Measurements from ENCODE around the gene TIMM17B.

The TIMM17B gene

DNA sequence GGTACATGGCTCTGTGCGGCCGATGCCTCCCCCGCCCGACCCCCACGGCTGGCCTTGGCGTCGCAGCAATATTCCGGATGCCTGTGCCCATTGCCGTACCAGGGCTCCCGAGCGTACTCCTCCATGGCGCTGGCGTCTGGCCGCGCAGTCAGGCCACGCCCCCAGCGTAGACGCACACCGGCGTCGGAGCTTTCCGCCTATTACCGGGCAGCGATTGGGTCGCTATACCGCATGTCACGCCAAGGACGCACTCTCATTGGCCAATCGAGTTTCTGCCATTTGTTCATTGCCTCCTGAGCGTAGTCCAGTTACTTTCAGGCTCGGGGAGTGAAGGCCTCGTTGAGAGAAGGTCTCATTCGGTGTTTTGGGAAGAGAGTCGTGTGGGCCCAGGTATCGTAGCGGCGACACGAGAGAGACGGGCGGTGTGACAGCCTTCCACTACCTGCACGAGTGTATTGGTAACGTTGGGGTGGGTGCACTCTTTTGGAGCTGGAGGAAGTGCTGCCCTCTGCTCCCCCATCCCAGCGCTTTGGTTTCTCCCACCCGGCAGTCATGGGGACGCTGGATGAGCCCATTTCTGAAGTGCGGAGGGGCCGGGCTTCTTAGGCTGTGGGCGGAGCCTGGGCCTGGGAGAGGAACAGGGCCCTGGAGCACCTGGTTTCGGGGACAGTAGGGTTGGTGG lies at the start of gene TIMM17B, which contains the start of gene PQBP1:
Gene TIMM17B, minus strand, starts transcription at position 144 of the 682 bp plus-strand sequence. Its CDS starts 19 bp downstream, at position 125.
Gene PQBP1, plus strand, starts transcription at position 306 of the 682 bp plus-strand sequence. CDS start 580 bp downstream, outside the sequence.
- H3K27ac ChIP-seq (ENCODE audit: low read depth, low read length), result peak within 1 kb of the TSS; percentile 86
- peaks cover 12% of the 10 kb centered on the region for H3K4me1 ChIP-seq (ENCODE audit: insufficient read depth, low read length)
- no peaks in the 10 kb centered on the region for H3K9me3 ChIP-seq (ENCODE audit: low read length)
- H3K9ac ChIP-seq (ENCODE audit: low read length), result peak within 1 kb of the TSS; percentile 86
- no peaks in the 10 kb centered on the region for H3K27me3 ChIP-seq (ENCODE audit: control insufficient read depth in 1 of 2, insufficient read depth in 2 of 2, low read length in 2 of 2)
- peaks cover 19% of the 10 kb centered on the region for H3K36me3 ChIP-seq (ENCODE audit: insufficient read depth, low read length)
- peak within 1 kb of the TSS; percentile 42 to 79 for H3K4me3 ChIP-seq (ENCODE audit: low read depth in 1 of 2, low read length in 2 of 2)

- Histone ChIP-seq H3K27me3 (ENCODE audit: control insufficient read depth in 1 of 2, insufficient read depth in 2 of 2, low read length in 2 of 2) (no peaks in the 10 kb centered on the region), H3K4me3 (ENCODE audit: low read depth in 1 of 2, low read length in 2 of 2) (no peak overlapping the region), H3K27ac (ENCODE audit: low read depth, low read length) (no peak overlapping the region)
Measured at GRCh38 chrX:48945517-48946348, 48.2 kb upstream of the TIMM17B start.

GRCh38 chrX:48942895-48943294 lies 45.3 kb upstream of the TIMM17B start:
- no peak overlapping the region for H3K9ac ChIP-seq (ENCODE audit: low read length)
- H3K36me3 ChIP-seq (ENCODE audit: insufficient read depth, low read length), result peaks cover 12% of the 10 kb centered on the region
- H3K4me3 ChIP-seq (ENCODE audit: low read depth in 1 of 2, low read length in 2 of 2), result no peak overlapping the region
- no peak overlapping the region for H3K27ac ChIP-seq (ENCODE audit: low read depth, low read length)
- H3K27me3 ChIP-seq (ENCODE audit: control insufficient read depth in 1 of 2, insufficient read depth in 2 of 2, low read length in 2 of 2), result no peaks in the 10 kb centered on the region
- H3K9me3 ChIP-seq (ENCODE audit: low read length), result no peaks in the 10 kb centered on the region
- H3K4me1 ChIP-seq (ENCODE audit: insufficient read depth, low read length), result peaks cover 10% of the 10 kb centered on the region

More at GRCh38 chrX:48945517-48946348, 48.2 kb upstream of the TIMM17B start:
- H3K9ac ChIP-seq (ENCODE audit: low read length), result no peak overlapping the region
- peaks cover 4% of the 10 kb centered on the region for H3K4me1 ChIP-seq (ENCODE audit: insufficient read depth, low read length)
- H3K9me3 ChIP-seq (ENCODE audit: low read length), result no peaks in the 10 kb centered on the region
- H3K36me3 ChIP-seq (ENCODE audit: insufficient read depth, low read length), result peaks cover 6% of the 10 kb centered on the region

DNA sequence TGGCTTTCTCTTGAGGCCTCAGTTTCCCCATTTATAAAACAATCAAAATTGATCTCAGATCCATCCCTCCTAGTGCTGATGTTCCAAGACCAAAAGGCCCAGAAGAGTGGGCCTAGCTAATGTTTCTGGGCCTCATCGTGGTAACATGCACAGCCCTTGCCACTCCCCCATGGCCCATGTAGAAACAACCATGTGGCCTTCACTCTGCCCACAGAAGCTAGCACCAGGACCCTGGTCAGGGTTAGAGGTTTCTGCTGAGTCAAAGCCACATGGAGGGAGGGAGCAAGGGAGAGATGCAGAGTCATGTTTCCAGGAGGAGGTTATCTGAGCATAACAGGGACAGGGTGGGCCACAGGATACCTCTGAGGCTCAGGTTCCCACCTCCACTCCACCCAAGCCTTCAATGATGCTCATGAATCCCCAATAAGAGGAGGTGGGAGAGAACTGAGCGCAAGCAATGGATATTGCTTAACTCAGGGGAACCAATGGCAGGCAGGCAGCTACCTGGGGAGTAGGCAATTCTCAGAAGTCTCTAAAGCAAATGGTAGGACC lies 42.9 kb upstream of the TIMM17B start:
- H3K9me3 ChIP-seq (ENCODE audit: low read length), result no peaks in the 10 kb centered on the region
- no peaks in the 10 kb centered on the region for H3K27me3 ChIP-seq (ENCODE audit: control insufficient read depth in 1 of 2, insufficient read depth in 2 of 2, low read length in 2 of 2)
- no peak overlapping the region for H3K9ac ChIP-seq (ENCODE audit: low read length)
- H3K27ac ChIP-seq (ENCODE audit: low read depth, low read length), result no peak overlapping the region
- H3K4me3 ChIP-seq (ENCODE audit: low read depth in 1 of 2, low read length in 2 of 2), result no peak overlapping the region
- H3K4me1 ChIP-seq (ENCODE audit: insufficient read depth, low read length), result peaks cover 12% of the 10 kb centered on the region
- H3K36me3 ChIP-seq (ENCODE audit: insufficient read depth, low read length), result peaks cover 12% of the 10 kb centered on the region

DNA sequence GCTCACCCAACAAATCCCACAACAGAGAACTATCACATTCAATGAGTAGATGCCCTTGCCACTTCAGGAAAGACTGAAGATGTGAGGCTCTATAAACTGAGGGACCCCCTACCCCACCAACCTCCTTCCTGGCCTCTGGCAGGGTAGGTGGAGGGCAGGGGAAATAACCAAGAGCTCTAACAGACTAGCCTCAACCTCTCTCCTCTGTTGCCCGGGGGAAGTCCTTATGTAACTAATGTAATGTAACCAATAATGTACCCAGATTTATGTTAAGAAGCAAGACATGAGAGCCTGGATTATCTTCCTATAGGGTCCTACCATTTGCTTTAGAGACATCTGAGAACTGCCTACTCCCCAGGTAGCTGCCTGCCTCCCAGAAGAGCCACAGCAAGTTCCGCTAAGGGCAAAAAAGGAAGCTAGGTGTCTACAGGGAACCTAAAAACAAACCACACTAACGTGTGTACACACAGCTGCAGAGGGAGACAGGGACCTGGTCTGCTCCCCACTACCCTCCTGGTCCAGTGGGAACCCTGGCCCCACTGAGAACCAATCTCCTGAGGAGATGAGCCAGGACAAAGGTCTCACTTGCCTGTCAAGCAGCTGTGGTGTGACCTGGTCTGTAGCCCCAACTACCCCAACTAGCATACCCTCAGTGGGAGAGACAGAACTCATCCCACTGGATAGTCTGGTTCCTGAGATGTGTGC lies 42.1 kb upstream of the TIMM17B start:
- peaks cover 16% of the 10 kb centered on the region for H3K36me3 ChIP-seq (ENCODE audit: insufficient read depth, low read length)
- H3K4me3 ChIP-seq (ENCODE audit: low read depth in 1 of 2, low read length in 2 of 2), result no peak overlapping the region
- no peaks in the 10 kb centered on the region for H3K27me3 ChIP-seq (ENCODE audit: control insufficient read depth in 1 of 2, insufficient read depth in 2 of 2, low read length in 2 of 2)
- H3K4me1 ChIP-seq (ENCODE audit: insufficient read depth, low read length), result peaks cover 12% of the 10 kb centered on the region
- no peak overlapping the region for H3K9ac ChIP-seq (ENCODE audit: low read length)
- H3K9me3 ChIP-seq (ENCODE audit: low read length), result no peaks in the 10 kb centered on the region
- H3K27ac ChIP-seq (ENCODE audit: low read depth, low read length), result no peak overlapping the region

DNA sequence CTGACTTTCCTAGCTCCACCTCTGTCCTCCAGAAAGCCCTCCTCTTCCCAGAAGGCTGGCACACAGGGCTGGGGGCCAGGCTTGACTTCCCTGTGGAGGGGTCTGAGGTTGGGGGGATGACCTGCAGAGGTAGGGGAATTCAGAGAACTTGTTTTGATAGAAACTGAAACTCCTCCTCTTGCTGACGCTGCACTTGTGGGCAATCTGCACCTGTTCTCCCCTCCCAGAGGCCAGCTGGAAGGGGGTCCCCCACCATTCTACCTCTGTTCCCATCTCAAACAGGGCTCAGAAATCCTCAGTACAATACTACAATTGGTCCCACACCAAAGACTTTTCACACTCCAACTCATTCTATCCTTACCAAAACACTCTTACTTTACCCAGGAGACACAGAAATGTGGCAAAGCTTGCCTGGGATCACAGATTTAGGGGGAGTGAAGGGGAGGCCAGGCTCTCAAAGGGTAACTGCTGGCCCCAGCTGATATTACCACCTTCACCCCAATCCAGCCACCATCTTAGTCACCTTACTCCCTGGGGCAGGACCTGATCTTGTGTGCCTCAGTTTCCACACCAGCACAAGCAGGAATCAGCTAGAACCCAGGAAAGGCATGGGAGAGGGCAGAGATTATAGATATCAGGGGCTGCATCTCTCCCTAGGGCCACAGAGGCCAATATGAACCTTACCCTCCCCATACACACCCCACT lies 41.3 kb upstream of the TIMM17B start:
- no peak overlapping the region for H3K4me3 ChIP-seq (ENCODE audit: low read depth in 1 of 2, low read length in 2 of 2)
- H3K9ac ChIP-seq (ENCODE audit: low read length), result no peak overlapping the region
- H3K9me3 ChIP-seq (ENCODE audit: low read length), result no peaks in the 10 kb centered on the region
- no peak overlapping the region for H3K27ac ChIP-seq (ENCODE audit: low read depth, low read length)
- no peaks in the 10 kb centered on the region for H3K27me3 ChIP-seq (ENCODE audit: control insufficient read depth in 1 of 2, insufficient read depth in 2 of 2, low read length in 2 of 2)
- H3K4me1 ChIP-seq (ENCODE audit: insufficient read depth, low read length), result peaks cover 12% of the 10 kb centered on the region
- peaks cover 16% of the 10 kb centered on the region for H3K36me3 ChIP-seq (ENCODE audit: insufficient read depth, low read length)

GRCh38 chrX:48937054-48937907 lies 39.7 kb upstream of the TIMM17B start:
- Histone ChIP-seq H3K9ac (ENCODE audit: low read length) (no peak overlapping the region), H3K4me3 (ENCODE audit: low read depth in 1 of 2, low read length in 2 of 2) (no peak overlapping the region), H3K36me3 (ENCODE audit: insufficient read depth, low read length) (peaks cover 11% of the 10 kb centered on the region), H3K4me1 (ENCODE audit: insufficient read depth, low read length) (peaks cover 12% of the 10 kb centered on the region), H3K9me3 (ENCODE audit: low read length) (no peaks in the 10 kb centered on the region), H3K27me3 (ENCODE audit: control insufficient read depth in 1 of 2, insufficient read depth in 2 of 2, low read length in 2 of 2) (no peaks in the 10 kb centered on the region), H3K27ac (ENCODE audit: low read depth, low read length) (no peak overlapping the region)

DNA sequence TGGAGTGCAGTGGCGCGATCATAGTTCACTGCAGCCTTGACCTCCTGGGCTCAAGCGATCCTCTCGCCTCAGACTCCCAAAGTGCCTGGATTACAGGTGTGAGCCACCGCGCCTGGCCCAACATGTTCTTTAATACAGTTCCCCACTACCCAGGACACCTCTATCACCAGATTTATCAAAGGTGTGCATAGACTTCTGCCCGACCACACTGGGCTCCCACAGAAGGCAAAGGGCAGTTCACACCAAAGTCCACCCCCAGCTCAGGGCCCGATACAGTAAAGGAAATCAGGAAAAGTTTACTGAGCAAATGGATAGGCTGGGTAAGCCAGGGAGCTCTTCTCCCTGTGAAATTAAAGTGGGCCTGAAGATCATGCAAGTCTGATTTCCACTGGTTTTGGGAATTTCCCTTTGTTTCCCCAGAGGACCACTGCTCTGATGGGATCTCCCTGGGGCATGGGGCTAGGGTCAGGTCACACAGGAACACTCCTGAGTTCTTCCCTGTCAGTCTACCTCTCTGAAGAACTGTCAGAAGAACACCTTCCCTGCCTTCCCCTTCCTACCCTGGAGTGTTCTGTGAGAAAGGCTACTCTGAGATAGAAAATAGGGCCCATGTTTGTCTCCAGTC lies 39.0 kb upstream of the TIMM17B start:
- no peaks in the 10 kb centered on the region for H3K27me3 ChIP-seq (ENCODE audit: control insufficient read depth in 1 of 2, insufficient read depth in 2 of 2, low read length in 2 of 2)
- H3K9ac ChIP-seq (ENCODE audit: low read length), result no peak overlapping the region
- no peak overlapping the region for H3K4me3 ChIP-seq (ENCODE audit: low read depth in 1 of 2, low read length in 2 of 2)
- no peak overlapping the region for H3K27ac ChIP-seq (ENCODE audit: low read depth, low read length)
- peaks cover 11% of the 10 kb centered on the region for H3K36me3 ChIP-seq (ENCODE audit: insufficient read depth, low read length)
- no peaks in the 10 kb centered on the region for H3K9me3 ChIP-seq (ENCODE audit: low read length)
- peaks cover 12% of the 10 kb centered on the region for H3K4me1 ChIP-seq (ENCODE audit: insufficient read depth, low read length)

GRCh38 chrX:48935301-48935670 lies 37.7 kb upstream of the TIMM17B start:
- H3K9ac ChIP-seq (ENCODE audit: low read length), result no peak overlapping the region
- H3K4me1 ChIP-seq (ENCODE audit: insufficient read depth, low read length), result peaks cover 12% of the 10 kb centered on the region
- no peaks in the 10 kb centered on the region for H3K9me3 ChIP-seq (ENCODE audit: low read length)
- no peaks in the 10 kb centered on the region for H3K27me3 ChIP-seq (ENCODE audit: control insufficient read depth in 1 of 2, insufficient read depth in 2 of 2, low read length in 2 of 2)
- H3K4me3 ChIP-seq (ENCODE audit: low read depth in 1 of 2, low read length in 2 of 2), result no peak overlapping the region
- peaks cover 11% of the 10 kb centered on the region for H3K36me3 ChIP-seq (ENCODE audit: insufficient read depth, low read length)
- no peak overlapping the region for H3K27ac ChIP-seq (ENCODE audit: low read depth, low read length)
